Mesenchymal stem cell (in vitro differentiated cells and primary cell): ENCODE results near the gene PWP1.
"Not testable (repeated sequence)": the region's sequence is repeated elsewhere in the genome, so short reads cannot be mapped to it uniquely, and the experiment has no call there.

Experiments
- DNase-seq: peaks from one replicate; pipeline ENCODE4 v3.0.0-alpha.2; 2013
- H2AFZ ChIP-seq: one replicate; pipeline ENCODE4 v1.6.1; 2013; ENCODE audit warnings: low read depth, mild to moderate bottlenecking, control low read depth, inconsistent platforms, low read length, moderate library complexity
- H2AK5ac ChIP-seq: 2 replicates; pipeline ENCODE4 v1.6.1; 2013; ENCODE audit warnings: low read length, moderate library complexity, mild to moderate bottlenecking, inconsistent platforms; ENCODE audit not compliant: severe bottlenecking
- H2BK120ac ChIP-seq: one replicate; pipeline ENCODE4 v1.6.1; 2013; ENCODE audit warnings: low read depth, mild to moderate bottlenecking, inconsistent platforms, low read length, moderate library complexity
- H2BK12ac ChIP-seq, 2 experiments: one replicate each; pipeline ENCODE4 v1.6.1; 2013; ENCODE audit warnings: inconsistent platforms in 2 of 2, low read length in 2 of 2, mild to moderate bottlenecking in 2 of 2, moderate library complexity in 2 of 2, control low read depth in 1 of 2
- H2BK15ac ChIP-seq: one replicate; pipeline ENCODE4 v1.6.1; 2013; ENCODE audit warnings: mild to moderate bottlenecking, low read depth, inconsistent platforms; ENCODE audit not compliant: poor library complexity, severe bottlenecking
- H2BK5ac ChIP-seq: 2 replicates; pipeline ENCODE4 v1.6.1; 2013; ENCODE audit warnings: low read depth, mild to moderate bottlenecking, low read length, control low read depth, inconsistent platforms; ENCODE audit not compliant: poor library complexity, severe bottlenecking
- H3K14ac ChIP-seq, 2 experiments: one replicate each; pipeline ENCODE4 v1.6.1; 2013; ENCODE audit warnings: inconsistent platforms in 2 of 2, low read length in 2 of 2, control low read depth in 1 of 2, mild to moderate bottlenecking in 1 of 2, moderate library complexity in 1 of 2
- H3K18ac ChIP-seq, 2 experiments: one replicate each; pipeline ENCODE4 v1.6.1; 2013; ENCODE audit warnings: inconsistent platforms in 2 of 2, low read length in 2 of 2, control low read depth in 1 of 2, low read depth in 1 of 2, mild to moderate bottlenecking in 1 of 2
- H3K23ac ChIP-seq, 2 experiments: one replicate each; pipeline ENCODE4 v1.6.1; 2013; ENCODE audit warnings: inconsistent platforms in 2 of 2, low read length in 2 of 2, mild to moderate bottlenecking in 2 of 2, moderate library complexity in 2 of 2, control low read depth in 1 of 2
- H3K27ac ChIP-seq: 2 replicates; pipeline ENCODE4 v1.5.1; 2013; ENCODE audit warnings: mild to moderate bottlenecking, moderate library complexity, low read length, control low read depth, inconsistent platforms; ENCODE audit not compliant: poor library complexity, severe bottlenecking
- H3K27me3 ChIP-seq, 2 experiments: 2 replicates each; pipeline versions ENCODE4 v1.6.1 to v1.7.0; 2013; ENCODE audit warnings: low read length in 2 of 2, mild to moderate bottlenecking in 2 of 2, moderate library complexity in 2 of 2, control low read depth in 1 of 2, inconsistent platforms in 1 of 2; ENCODE audit not compliant: control insufficient read depth in 1 of 2, insufficient read depth in 1 of 2
- H3K36me3 ChIP-seq, 2 experiments: 2 replicates each; pipeline versions ENCODE4 v1.6.1 to v1.7.0; 2013; ENCODE audit warnings: low read length in 2 of 2, control low read depth in 1 of 2, inconsistent platforms in 1 of 2, low read depth in 1 of 2, mild to moderate bottlenecking in 1 of 2; ENCODE audit not compliant: insufficient read depth in 2 of 2, control insufficient read depth in 1 of 2
- H3K4ac ChIP-seq, 2 experiments: one replicate each; pipeline ENCODE4 v1.6.1; 2013; ENCODE audit warnings: inconsistent platforms in 2 of 2, low read length in 2 of 2, mild to moderate bottlenecking in 2 of 2, moderate library complexity in 2 of 2, control low read depth in 1 of 2, low read depth in 1 of 2
- H3K4me1 ChIP-seq: 2 replicates; pipeline ENCODE4 v1.6.1; 2013; ENCODE audit warnings: low read depth, low read length, control low read depth; ENCODE audit not compliant: control insufficient read depth, insufficient read depth
- H3K4me2 ChIP-seq: 2 replicates; pipeline ENCODE4 v1.6.1; 2013; ENCODE audit warnings: low read length, mild to moderate bottlenecking, inconsistent platforms; ENCODE audit not compliant: poor library complexity, severe bottlenecking
- H3K4me3 ChIP-seq, 2 experiments: 2 replicates each; pipeline versions ENCODE4 v1.5.1 to v1.7.0; 2013; ENCODE audit warnings: low read length in 2 of 2, mild to moderate bottlenecking in 2 of 2, control low read depth in 1 of 2, low read depth in 1 of 2; ENCODE audit not compliant: insufficient read depth in 1 of 2
- H3K79me1 ChIP-seq: replicated peaks from 2 replicates; pipeline ENCODE4 v1.6.1; 2013; ENCODE audit warnings: mild to moderate bottlenecking, control low read depth, low read length, inconsistent platforms; ENCODE audit not compliant: poor library complexity, severe bottlenecking
- H3K9ac ChIP-seq: 2 replicates; pipeline ENCODE4 v1.7.0; 2013; ENCODE audit warnings: mild to moderate bottlenecking, low read length, moderate library complexity
- H3K9me3 ChIP-seq: 2 replicates; pipeline ENCODE4 v1.7.0; 2013; ENCODE audit warnings: mild to moderate bottlenecking, low read length; ENCODE audit not compliant: control insufficient read depth
- H4K8ac ChIP-seq: one replicate; pipeline ENCODE4 v1.6.1; 2013; ENCODE audit warnings: inconsistent platforms, mild to moderate bottlenecking, low read length, moderate library complexity
- H4K91ac ChIP-seq: one replicate; pipeline ENCODE4 v1.6.1; 2013; ENCODE audit warnings: mild to moderate bottlenecking, low read length, inconsistent platforms
- WGBS: methylation state at CpG from one replicate; pipeline ENCODE4 v1.1.7; 2013; ENCODE audit warnings: mixed read lengths; 5-methylcytosine and 5-hydroxymethylcytosine counted together

The PWP1 gene

GRCh38 chr12:107684029-107684795 is 1.4 kb upstream of the PWP1 start:
- Histone ChIP-seq H3K23ac (no peak overlapping the region), H2BK15ac (no peak overlapping the region), H3K4ac (no peak overlapping the region), H4K8ac (peak overlapping the region; percentile 58), H2BK12ac (no peak overlapping the region), H4K91ac (no peak overlapping the region), H2BK5ac (no peak overlapping the region), H2AFZ (peak overlapping the region; percentile 3), H3K4me3 (peak overlapping the region in 1 of 2 experiments; percentile 100), H3K79me1 (peaks cover 4% of the 10 kb centered on the region), H2AK5ac (no peak overlapping the region), H3K18ac (no peak overlapping the region), H3K14ac (no peak overlapping the region), H2BK120ac (no peak overlapping the region), H3K36me3 (peaks cover 4 to 11% of the 10 kb centered on the region in 2 experiments), H3K9ac (peak overlapping the region; percentile 99), H3K27me3 (peaks cover 9 to 16% of the 10 kb centered on the region in 2 experiments), H3K4me1 (peaks cover 7% of the 10 kb centered on the region), H3K27ac (peak overlapping the region; percentile 3), H3K9me3 (no peaks in the 10 kb centered on the region), H3K4me2 (no peak overlapping the region)
- WGBS: 94% methylated on average over 1 of the region's 3 CpGs
- DNase-seq: peak; percentile 1

GRCh38 chr12:107684990-107685359 is 624 bp upstream of the PWP1 start:
- peak overlapping the region; percentile 71 to 75 for H3K4ac ChIP-seq
- H3K4me3 ChIP-seq: peak overlapping the region in 1 of 2 experiments; percentile 100
- H4K8ac ChIP-seq: peak overlapping the region; percentile 58
- no peak overlapping the region for H2BK12ac ChIP-seq
- no peak overlapping the region for H2BK120ac ChIP-seq
- peaks cover 4 to 9% of the 10 kb centered on the region in 2 experiments for H3K27me3 ChIP-seq
- no peak overlapping the region for H3K27ac ChIP-seq
- H2BK15ac ChIP-seq: no peak overlapping the region
- DNase-seq: peak; percentile 31
- H3K14ac ChIP-seq: no peak overlapping the region
- no peaks in the 10 kb centered on the region for H3K9me3 ChIP-seq
- peaks cover 4% of the 10 kb centered on the region for H3K79me1 ChIP-seq
- H4K91ac ChIP-seq: no peak overlapping the region
- peak overlapping the region; percentile 3 for H2AFZ ChIP-seq
- H3K9ac ChIP-seq: peak overlapping the region; percentile 99
- H3K23ac ChIP-seq: no peak overlapping the region
- H2AK5ac ChIP-seq: peak overlapping the region; percentile 33
- H3K4me2 ChIP-seq: peak overlapping the region; percentile 61
- H3K4me1 ChIP-seq: peaks cover 7% of the 10 kb centered on the region
- no peak overlapping the region for H2BK5ac ChIP-seq
- peak overlapping the region in 1 of 2 experiments; percentile 41 for H3K18ac ChIP-seq
- peaks cover 8 to 18% of the 10 kb centered on the region in 2 experiments for H3K36me3 ChIP-seq
- 27% methylated on average over 6 of the region's 9 CpGs for WGBS

- not testable (repeated sequence) for H3K9me3 ChIP-seq, H3K23ac ChIP-seq, H3K27ac ChIP-seq, H3K14ac ChIP-seq, H3K4me2 ChIP-seq, H3K27me3 ChIP-seq, H2AK5ac ChIP-seq, H3K4me3 ChIP-seq, H2BK120ac ChIP-seq, H4K91ac ChIP-seq, H3K4me1 ChIP-seq, H2BK15ac ChIP-seq, H4K8ac ChIP-seq, H2AFZ ChIP-seq, H3K18ac ChIP-seq, H2BK5ac ChIP-seq, H3K9ac ChIP-seq, H3K4ac ChIP-seq, H2BK12ac ChIP-seq
- DNase-seq: peak; percentile 31
- H3K36me3 ChIP-seq: peaks cover 39 to 96% of the 10 kb centered on the region in 2 experiments
- H3K79me1 ChIP-seq: peaks cover 15% of the 10 kb centered on the region
- WGBS: no CpG with 5 or more reads among the region's 2 CpGs
These were observed 10.2 kb downstream of the PWP1 start for GRCh38 chr12:107695772-107696171.

- H3K4me1 ChIP-seq: no peaks in the 10 kb centered on the region
- no peak overlapping the region for H3K4ac ChIP-seq
- no peak overlapping the region for H3K4me2 ChIP-seq
- H3K79me1 ChIP-seq: peaks cover 17% of the 10 kb centered on the region
- no peak overlapping the region for H4K8ac ChIP-seq
- no peak overlapping the region for H2BK5ac ChIP-seq
- no peak for DNase-seq
- H3K18ac ChIP-seq: no peak overlapping the region
- H2BK120ac ChIP-seq: no peak overlapping the region
- no peaks in the 10 kb centered on the region for H3K9me3 ChIP-seq
- no peak overlapping the region for H2AK5ac ChIP-seq
- no peak overlapping the region for H3K27ac ChIP-seq
- H3K27me3 ChIP-seq: no peaks in the 10 kb centered on the region
- no peak overlapping the region for H3K14ac ChIP-seq
- H3K9ac ChIP-seq: no peak overlapping the region
- no peak overlapping the region for H2BK12ac ChIP-seq
- H4K91ac ChIP-seq: no peak overlapping the region
- H3K23ac ChIP-seq: no peak overlapping the region
- H2AFZ ChIP-seq: no peak overlapping the region
- no peak overlapping the region for H2BK15ac ChIP-seq
- peaks cover 38 to 85% of the 10 kb centered on the region in 2 experiments for H3K36me3 ChIP-seq
- no peak overlapping the region for H3K4me3 ChIP-seq
- WGBS: over 99% methylated on average over 4 of the region's 4 CpGs
These were observed 16.5 kb downstream of the PWP1 start for GRCh38 chr12:107702106-107702505.
